AG10803 (cell line): Measurements from ENCODE around the gene SNN.

Source experiments
- DNase-seq: peaks from one replicate; pipeline ENCODE4 v3.0.0; 2010; ENCODE audit warnings: low read depth
- H3K4me3 ChIP-seq: 2 replicates; pipeline ENCODE4 v1.5.1; 2011; ENCODE audit warnings: mild to moderate bottlenecking, low read length, control low read depth
- TF ChIP-seq, protein P1 (sequence below): conservative IDR thresholded peaks from 2 replicates; pipeline ENCODE4 v1.5.1; 2011; ENCODE audit warnings: mild to moderate bottlenecking, low read length, control low read depth, inconsistent platforms

SNN gene

GRCh38 chr16:11725457-11725856, 57.2 kb downstream of the SNN start:
- no peak for DNase-seq
- TF ChIP-seq, protein P1, sequence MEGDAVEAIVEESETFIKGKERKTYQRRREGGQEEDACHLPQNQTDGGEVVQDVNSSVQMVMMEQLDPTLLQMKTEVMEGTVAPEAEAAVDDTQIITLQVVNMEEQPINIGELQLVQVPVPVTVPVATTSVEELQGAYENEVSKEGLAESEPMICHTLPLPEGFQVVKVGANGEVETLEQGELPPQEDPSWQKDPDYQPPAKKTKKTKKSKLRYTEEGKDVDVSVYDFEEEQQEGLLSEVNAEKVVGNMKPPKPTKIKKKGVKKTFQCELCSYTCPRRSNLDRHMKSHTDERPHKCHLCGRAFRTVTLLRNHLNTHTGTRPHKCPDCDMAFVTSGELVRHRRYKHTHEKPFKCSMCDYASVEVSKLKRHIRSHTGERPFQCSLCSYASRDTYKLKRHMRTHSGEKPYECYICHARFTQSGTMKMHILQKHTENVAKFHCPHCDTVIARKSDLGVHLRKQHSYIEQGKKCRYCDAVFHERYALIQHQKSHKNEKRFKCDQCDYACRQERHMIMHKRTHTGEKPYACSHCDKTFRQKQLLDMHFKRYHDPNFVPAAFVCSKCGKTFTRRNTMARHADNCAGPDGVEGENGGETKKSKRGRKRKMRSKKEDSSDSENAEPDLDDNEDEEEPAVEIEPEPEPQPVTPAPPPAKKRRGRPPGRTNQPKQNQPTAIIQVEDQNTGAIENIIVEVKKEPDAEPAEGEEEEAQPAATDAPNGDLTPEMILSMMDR: no peak
- H3K4me3 ChIP-seq: no peak overlapping the region

DNA sequence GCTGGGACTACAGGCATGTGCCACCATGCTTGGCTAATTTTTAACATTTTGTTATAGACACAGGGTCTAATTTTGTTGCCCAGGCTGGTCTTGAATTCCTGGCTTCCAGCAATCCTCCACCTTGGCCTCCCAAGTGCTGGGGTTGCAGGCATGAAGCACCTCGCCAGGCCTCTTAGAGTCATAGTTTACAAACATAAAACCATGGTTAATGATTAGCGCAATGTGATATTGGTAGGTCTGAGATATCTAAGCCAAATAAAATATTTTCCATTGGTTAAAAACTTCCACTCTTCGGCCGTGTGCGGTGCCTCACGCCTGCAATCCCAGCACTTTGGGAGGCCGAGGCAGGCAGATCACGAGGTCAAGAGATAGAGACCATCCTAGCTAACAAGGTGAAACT, 57.8 kb downstream of the SNN start:
- no peak overlapping the region for H3K4me3 ChIP-seq
- TF ChIP-seq, protein P1: no peak
- DNase-seq: no peak

DNA sequence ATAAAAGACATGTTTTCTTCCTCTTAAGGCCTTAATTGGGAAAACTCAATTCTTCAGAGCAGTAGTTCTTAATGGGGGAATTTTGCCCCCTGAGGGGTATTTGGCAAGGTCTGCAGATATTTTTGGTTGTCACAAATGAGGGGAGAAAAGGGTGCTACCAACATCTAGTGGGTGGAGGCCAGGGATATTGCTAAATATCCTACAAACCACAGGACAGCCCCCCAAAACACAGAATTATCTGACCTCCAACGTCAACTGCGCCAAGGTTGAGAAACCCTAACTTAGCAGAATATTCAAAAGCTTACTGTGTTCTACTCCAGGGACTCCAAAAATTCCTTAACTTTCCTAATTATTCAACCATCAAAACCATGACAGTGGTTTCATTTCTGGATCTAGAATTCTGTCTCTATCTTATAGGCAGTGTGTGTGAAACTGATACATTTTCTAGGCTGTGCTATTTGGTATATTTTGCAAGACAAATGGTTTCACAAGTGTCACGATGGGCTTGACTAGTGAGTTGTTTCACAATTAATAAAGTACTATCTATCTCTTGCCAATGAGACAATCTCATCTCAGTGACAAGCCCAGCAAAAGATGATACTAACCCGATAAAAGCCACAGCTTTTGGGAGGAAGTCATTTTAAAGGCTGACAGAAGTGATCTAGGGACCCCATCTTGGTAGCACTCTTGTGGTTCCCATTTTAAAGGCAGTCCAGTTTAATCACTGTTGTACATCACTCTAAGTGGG, 59.7 kb downstream of the SNN start:
- DNase-seq: no peak
- H3K4me3 ChIP-seq: no peak overlapping the region
- TF ChIP-seq, protein P1: no peak
